Mucosa of rectum (tissue), 2 donors: ENCODE data around the gene KRTAP13-1.

ENCODE experiments used
- H3K27ac ChIP-seq, 2 donors: one replicate each; pipeline ENCODE4 v1.7.0; 2013; ENCODE audit warnings: inconsistent platforms in 2 of 2, low read depth in 2 of 2, low read length in 2 of 2
- H3K27me3 ChIP-seq, 2 donors: one replicate each; pipeline ENCODE4 v1.7.0; 2013; ENCODE audit warnings: low read length in 2 of 2; ENCODE audit not compliant: control insufficient read depth in 2 of 2, insufficient read depth in 2 of 2
- H3K36me3 ChIP-seq, 2 donors: one replicate each; pipeline ENCODE4 v1.7.0; 2013; ENCODE audit warnings: low read length in 2 of 2; ENCODE audit not compliant: control insufficient read depth in 2 of 2, insufficient read depth in 2 of 2
- H3K4me1 ChIP-seq, 2 donors: one replicate each; pipeline ENCODE4 v1.7.0; 2013; ENCODE audit warnings: low read length in 2 of 2, mild to moderate bottlenecking in 1 of 2; ENCODE audit not compliant: control insufficient read depth in 2 of 2, insufficient read depth in 2 of 2
- H3K4me3 ChIP-seq, 2 donors: one replicate each; pipeline ENCODE4 v1.7.0; 2013; ENCODE audit warnings: low read length in 2 of 2
- H3K9ac ChIP-seq, 2 donors: one replicate each; pipeline ENCODE4 v1.7.0; 2013; ENCODE audit warnings: low read length in 2 of 2, low read depth in 1 of 2, mild to moderate bottlenecking in 1 of 2
- H3K9me3 ChIP-seq, 2 donors: one replicate each; pipeline ENCODE4 v1.7.0; 2013; ENCODE audit warnings: low read length in 2 of 2; ENCODE audit not compliant: control insufficient read depth in 2 of 2
- donor health status: healthy.
- donor health status: Normal muscosa, but diverticular disease.

The KRTAP13-1 gene

GRCh38 chr21:30408782-30409494 lies 13.1 kb downstream of the KRTAP13-1 start:
- Histone ChIP-seq H3K9ac (no peak overlapping the region), H3K36me3 (no peaks in the 10 kb centered on the region), H3K27ac (no peak overlapping the region), H3K9me3 (no peaks in the 10 kb centered on the region), H3K4me1 (no peaks in the 10 kb centered on the region), H3K4me3 (peak overlapping the region; percentile 9 to 50), H3K27me3 (no peaks in the 10 kb centered on the region)

DNA sequence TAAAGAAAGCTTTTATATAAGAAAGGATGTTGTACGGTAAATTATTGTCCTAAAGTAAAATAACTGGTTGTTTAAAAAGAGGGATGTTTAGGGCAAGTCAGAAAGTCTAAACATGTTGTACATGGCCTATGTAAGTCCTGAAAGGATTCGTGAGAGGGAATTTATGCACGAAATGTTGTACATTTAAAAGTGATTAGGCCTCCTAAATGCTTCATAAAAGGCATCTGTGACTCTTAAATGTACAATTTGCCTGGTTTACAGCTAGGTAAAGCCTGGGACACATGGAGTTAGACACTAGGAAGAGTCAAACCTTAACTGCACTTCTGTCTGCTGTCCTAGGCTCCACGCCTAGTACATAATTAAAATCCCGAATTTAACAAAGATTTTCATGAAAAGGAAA lies 20.2 kb downstream of the KRTAP13-1 start:
- no peak overlapping the region for H3K27ac ChIP-seq
- H3K36me3 ChIP-seq = no peaks in the 10 kb centered on the region
- H3K9ac ChIP-seq = no peak overlapping the region
- no peaks in the 10 kb centered on the region for H3K4me1 ChIP-seq
- H3K4me3 ChIP-seq = no peak overlapping the region
- no peaks in the 10 kb centered on the region for H3K27me3 ChIP-seq
- no peaks in the 10 kb centered on the region for H3K9me3 ChIP-seq

GRCh38 chr21:30425826-30426225 lies 30.0 kb downstream of the KRTAP13-1 start, which contains the start of gene KRTAP13-3:
KRTAP13-3 (minus strand) TSS chr21:30425926; CDS start chr21:30425912, 14 bp downstream.
- no peak within 1 kb of the TSS for H3K4me3 ChIP-seq
- no peaks in the 10 kb centered on the region for H3K9me3 ChIP-seq
- no peaks in the 10 kb centered on the region for H3K4me1 ChIP-seq
- no peak within 1 kb of the TSS for H3K27ac ChIP-seq
- H3K9ac ChIP-seq = no peak within 1 kb of the TSS
- H3K36me3 ChIP-seq = no peaks in the 10 kb centered on the region
- no peaks in the 10 kb centered on the region for H3K27me3 ChIP-seq

DNA sequence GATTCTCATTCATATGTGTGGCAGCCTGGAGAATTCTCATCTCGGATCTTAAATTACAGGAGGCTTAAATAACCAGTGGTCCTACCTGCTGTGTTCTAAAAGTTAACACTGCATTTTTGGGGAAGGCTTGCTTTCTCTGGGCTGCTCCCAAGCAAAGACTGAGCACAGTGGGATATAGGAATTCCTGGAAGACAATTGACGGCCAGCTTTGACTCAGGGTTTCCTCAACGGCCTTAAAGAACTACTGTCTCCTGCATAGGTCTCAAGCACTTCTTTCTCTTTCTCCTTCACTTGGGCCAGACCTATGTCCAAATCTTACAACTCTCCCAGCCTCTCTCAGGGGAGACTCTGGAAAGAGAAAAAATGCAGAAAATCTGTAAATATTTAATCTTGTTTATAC lies 30.9 kb downstream of the KRTAP13-1 start:
- no peak overlapping the region for H3K4me3 ChIP-seq
- no peaks in the 10 kb centered on the region for H3K4me1 ChIP-seq
- no peaks in the 10 kb centered on the region for H3K9me3 ChIP-seq
- no peaks in the 10 kb centered on the region for H3K36me3 ChIP-seq
- H3K27ac ChIP-seq = no peak overlapping the region
- H3K9ac ChIP-seq = no peak overlapping the region
- H3K27me3 ChIP-seq = no peaks in the 10 kb centered on the region

DNA sequence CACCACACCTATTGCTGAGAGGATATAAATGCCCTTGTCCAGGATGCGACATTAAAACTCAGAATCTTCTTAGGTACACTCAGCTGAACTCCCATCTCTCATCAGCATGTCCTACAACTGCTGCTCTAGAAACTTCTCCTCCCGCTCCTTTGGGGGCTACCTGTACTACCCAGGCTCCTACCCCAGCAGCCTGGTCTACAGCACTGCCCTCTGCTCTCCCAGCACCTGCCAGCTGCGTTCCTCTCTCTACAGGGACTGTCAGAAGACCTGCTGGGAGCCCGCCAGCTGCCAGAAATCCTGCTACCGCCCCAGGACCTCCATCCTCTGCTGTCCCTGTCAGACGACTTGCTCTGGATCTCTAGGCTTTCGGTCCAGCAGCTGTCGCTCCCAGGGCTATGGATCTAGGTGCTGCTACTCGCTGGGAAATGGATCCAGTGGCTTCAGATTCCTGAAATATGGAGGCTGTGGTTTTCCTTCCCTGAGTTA lies 34.4 kb downstream of the KRTAP13-1 start, which contains the start of gene KRTAP13-4:
KRTAP13-4 (plus strand) TSS at position 51 of the 486 bp plus-strand sequence; CDS start at position 107, 56 bp downstream.
- Histone ChIP-seq H3K36me3 (no peaks in the 10 kb centered on the region), H3K9ac (no peak within 1 kb of the TSS), H3K27ac (no peak within 1 kb of the TSS), H3K27me3 (no peaks in the 10 kb centered on the region), H3K9me3 (no peaks in the 10 kb centered on the region), H3K4me1 (no peaks in the 10 kb centered on the region), H3K4me3 (no peak within 1 kb of the TSS)

GRCh38 chr21:30434033-30434631 lies 38.3 kb downstream of the KRTAP13-1 start:
- no peaks in the 10 kb centered on the region for H3K27me3 ChIP-seq
- no peaks in the 10 kb centered on the region for H3K4me1 ChIP-seq
- no peak overlapping the region for H3K9ac ChIP-seq
- H3K4me3 ChIP-seq = no peak overlapping the region
- H3K27ac ChIP-seq = no peak overlapping the region
- no peaks in the 10 kb centered on the region for H3K36me3 ChIP-seq
- H3K9me3 ChIP-seq = no peaks in the 10 kb centered on the region

- Histone ChIP-seq H3K36me3 (no peaks in the 10 kb centered on the region), H3K4me3 (no peak overlapping the region), H3K27me3 (no peaks in the 10 kb centered on the region), H3K9me3 (no peaks in the 10 kb centered on the region), H3K27ac (no peak overlapping the region), H3K4me1 (no peaks in the 10 kb centered on the region), H3K9ac (no peak overlapping the region)
These were observed 41.3 kb downstream of the KRTAP13-1 start for GRCh38 chr21:30437010-30437565.

DNA sequence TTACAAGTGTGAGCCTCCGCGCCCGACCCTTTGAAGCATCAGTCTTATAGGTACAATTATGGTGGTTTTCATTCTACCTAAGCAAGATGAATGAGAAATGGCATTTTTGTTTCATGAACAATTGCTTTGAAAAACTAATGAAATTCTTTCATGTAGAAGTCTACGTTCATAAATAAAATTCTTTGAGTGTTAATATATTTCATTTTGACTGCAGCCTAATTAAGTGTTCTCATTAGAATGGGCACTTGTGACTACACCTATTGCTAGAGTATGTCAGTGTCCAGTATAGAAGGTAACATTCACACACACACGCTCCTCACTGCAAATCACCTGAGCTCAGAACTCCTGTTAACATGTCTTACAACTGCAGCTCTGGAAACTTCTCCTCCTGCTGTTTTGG lies 44.1 kb downstream of the KRTAP13-1 start, which contains the start of gene KRTAP15-1:
KRTAP15-1 (plus strand) TSS at position 301 of the 400 bp plus-strand sequence; CDS start at position 354, 53 bp downstream.
- Histone ChIP-seq H3K9ac (no peak within 1 kb of the TSS), H3K27me3 (no peaks in the 10 kb centered on the region), H3K4me3 (no peak within 1 kb of the TSS), H3K9me3 (peaks cover 0 to 2% of the 10 kb centered on the region in 2 donors), H3K36me3 (no peaks in the 10 kb centered on the region), H3K4me1 (no peaks in the 10 kb centered on the region), H3K27ac (no peak within 1 kb of the TSS)

- H3K4me3 ChIP-seq = no peak overlapping the region
These were observed 47.4 kb downstream of the KRTAP13-1 start for GRCh38 chr21:30443226-30443625.

DNA sequence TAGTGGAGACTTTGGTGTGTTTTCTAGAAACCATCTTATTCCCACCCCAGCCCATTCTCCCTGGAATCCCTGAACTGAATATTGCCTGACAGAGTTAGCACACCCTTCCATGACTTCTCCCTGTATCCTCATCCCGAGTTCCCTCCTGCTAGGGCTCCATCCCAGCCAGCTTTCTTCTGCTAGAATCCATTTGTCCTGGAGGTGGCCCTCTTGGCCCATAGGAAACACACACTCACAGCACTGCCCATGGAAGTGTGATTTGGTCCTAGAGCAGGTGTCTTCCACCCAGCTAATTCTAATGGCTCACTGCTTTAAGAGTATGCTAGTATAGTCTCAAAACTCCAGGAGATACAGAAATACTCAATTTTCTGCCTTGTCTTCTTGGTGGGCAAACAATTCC lies 48.4 kb downstream of the KRTAP13-1 start:
- H3K9me3 ChIP-seq = peaks cover 0 to 2% of the 10 kb centered on the region in 2 donors
- no peak overlapping the region for H3K9ac ChIP-seq
- no peaks in the 10 kb centered on the region for H3K27me3 ChIP-seq
- no peak overlapping the region for H3K4me3 ChIP-seq
- no peak overlapping the region for H3K27ac ChIP-seq
- no peaks in the 10 kb centered on the region for H3K4me1 ChIP-seq
- no peaks in the 10 kb centered on the region for H3K36me3 ChIP-seq

More at GRCh38 chr21:30443226-30443625, 47.4 kb downstream of the KRTAP13-1 start:
- Histone ChIP-seq H3K27ac (no peak overlapping the region), H3K9me3 (peaks cover 0 to 2% of the 10 kb centered on the region in 2 donors), H3K27me3 (no peaks in the 10 kb centered on the region), H3K4me1 (no peaks in the 10 kb centered on the region), H3K36me3 (no peaks in the 10 kb centered on the region), H3K9ac (no peak overlapping the region)
